Measurements from ENCODE around the gene B4GALNT3.

DNA sequence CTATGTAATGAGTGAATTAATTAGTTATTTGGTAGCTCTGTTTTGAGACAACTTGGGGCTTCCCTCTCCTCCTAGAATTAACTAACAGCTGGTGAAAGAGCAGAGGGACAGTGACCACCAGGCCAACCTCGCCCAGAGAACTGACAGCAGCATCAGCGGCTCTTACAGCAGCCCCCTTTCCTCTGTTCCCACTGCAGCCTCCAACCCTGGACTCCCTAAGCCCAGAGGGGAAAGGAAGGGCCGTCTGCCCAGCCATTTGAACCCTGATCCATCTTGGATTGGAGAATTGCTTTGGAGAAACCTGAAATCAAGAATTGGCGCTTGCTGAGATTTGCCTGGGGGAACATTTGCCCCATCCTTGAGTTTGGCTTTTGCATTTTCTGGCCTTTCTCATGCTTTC, 45.5 kb downstream of the B4GALNT3 start:
- TF ChIP-seq POLR2A (IDR thresholded peaks at IDR 0.05) (no peak), CTCF (IDR thresholded peaks at IDR 0.05 in 4 of 5, conservative IDR thresholded peaks at IDR 0.05 in 1 of 5) (no peak)

Measured in gastrocnemius medialis (tissue), 4 donors.